ENCODE data around the gene C1QTNF2.

C1QTNF2 gene

GRCh38 chr5:160333721-160334120, 36.7 kb downstream of the C1QTNF2 start:
- H3K4me3 ChIP-seq (ENCODE audit: low read depth, low read length) = no peak overlapping the region
- no peak for TF ChIP-seq CTCF (IDR thresholded peaks at IDR 0.05; ENCODE audit: insufficient read depth, low read length, missing control alignments)
- ChIA-PET POLR2A (no interaction called here), CTCF (interaction anchor here (0.7 to 2.8 kb wide), 2 partner anchors 10 to 12 kb away, joined by 3 to 8 read pairs; no protein-coding TSS in a partner anchor)
- no peak for DNase-seq (ENCODE audit: low read depth, low spot score)

GRCh38 chr5:160330212-160330611, 40.2 kb downstream of the C1QTNF2 start:
- DNase-seq (ENCODE audit: low read depth, low spot score) = no peak
- no peak for TF ChIP-seq CTCF (IDR thresholded peaks at IDR 0.05; ENCODE audit: insufficient read depth, low read length, missing control alignments)
- no peak overlapping the region for H3K4me3 ChIP-seq (ENCODE audit: low read depth, low read length)
- CTCF ChIA-PET = interaction anchor here (0.7 kb wide), 2 partner anchors 61 to 308 kb away, joined by 3 read pairs; no protein-coding TSS in a partner anchor
- POLR2A ChIA-PET = no interaction called here

- no peak overlapping the region for H3K4me3 ChIP-seq (ENCODE audit: low read depth, low read length)
- no peak for TF ChIP-seq CTCF (IDR thresholded peaks at IDR 0.05; ENCODE audit: insufficient read depth, low read length, missing control alignments)
- CTCF ChIA-PET = interaction anchor here (1.2 to 2.0 kb wide), 2 partner anchors 11 to 18 kb away, joined by 3 to 7 read pairs; no protein-coding TSS in a partner anchor
- POLR2A ChIA-PET = interaction anchor here (0.6 kb wide), 1 partner anchor 316 kb away, joined by 3 read pairs; no protein-coding TSS in a partner anchor
- DNase-seq (ENCODE audit: low read depth, low spot score) = no peak
These were observed 42.6 kb downstream of the C1QTNF2 start for GRCh38 chr5:160327818-160328217.

- ChIA-PET POLR2A (interaction anchor here (0.6 kb wide), 1 partner anchor 315 kb away, joined by 3 read pairs; no protein-coding TSS in a partner anchor), CTCF (interaction anchor here (1.1 to 2.0 kb wide), 3 partner anchors 10 to 128 kb away, joined by 3 to 7 read pairs (median 3); no protein-coding TSS in a partner anchor)
- no peak overlapping the region for H3K4me3 ChIP-seq (ENCODE audit: low read depth, low read length)
- TF ChIP-seq CTCF (IDR thresholded peaks at IDR 0.05; ENCODE audit: insufficient read depth, low read length, missing control alignments) = no peak
- no peak for DNase-seq (ENCODE audit: low read depth, low spot score)
These were observed 43.4 kb downstream of the C1QTNF2 start for GRCh38 chr5:160326981-160327380.

GRCh38 chr5:160325716-160326115, 44.7 kb downstream of the C1QTNF2 start:
- no peak for DNase-seq (ENCODE audit: low read depth, low spot score)
- POLR2A ChIA-PET = no interaction called here
- no peak overlapping the region for H3K4me3 ChIP-seq (ENCODE audit: low read depth, low read length)
- CTCF ChIA-PET = no interaction called here
- no peak for TF ChIP-seq CTCF (IDR thresholded peaks at IDR 0.05; ENCODE audit: insufficient read depth, low read length, missing control alignments)

GRCh38 chr5:160324886-160325285, 45.5 kb downstream of the C1QTNF2 start:
- no peak for TF ChIP-seq CTCF (IDR thresholded peaks at IDR 0.05; ENCODE audit: insufficient read depth, low read length, missing control alignments)
- POLR2A ChIA-PET = no interaction called here
- DNase-seq (ENCODE audit: low read depth, low spot score) = no peak
- CTCF ChIA-PET = no interaction called here
- no peak overlapping the region for H3K4me3 ChIP-seq (ENCODE audit: low read depth, low read length)
